ENCODE measurements around the gene TRIML2.

TRIML2 gene

DNA sequence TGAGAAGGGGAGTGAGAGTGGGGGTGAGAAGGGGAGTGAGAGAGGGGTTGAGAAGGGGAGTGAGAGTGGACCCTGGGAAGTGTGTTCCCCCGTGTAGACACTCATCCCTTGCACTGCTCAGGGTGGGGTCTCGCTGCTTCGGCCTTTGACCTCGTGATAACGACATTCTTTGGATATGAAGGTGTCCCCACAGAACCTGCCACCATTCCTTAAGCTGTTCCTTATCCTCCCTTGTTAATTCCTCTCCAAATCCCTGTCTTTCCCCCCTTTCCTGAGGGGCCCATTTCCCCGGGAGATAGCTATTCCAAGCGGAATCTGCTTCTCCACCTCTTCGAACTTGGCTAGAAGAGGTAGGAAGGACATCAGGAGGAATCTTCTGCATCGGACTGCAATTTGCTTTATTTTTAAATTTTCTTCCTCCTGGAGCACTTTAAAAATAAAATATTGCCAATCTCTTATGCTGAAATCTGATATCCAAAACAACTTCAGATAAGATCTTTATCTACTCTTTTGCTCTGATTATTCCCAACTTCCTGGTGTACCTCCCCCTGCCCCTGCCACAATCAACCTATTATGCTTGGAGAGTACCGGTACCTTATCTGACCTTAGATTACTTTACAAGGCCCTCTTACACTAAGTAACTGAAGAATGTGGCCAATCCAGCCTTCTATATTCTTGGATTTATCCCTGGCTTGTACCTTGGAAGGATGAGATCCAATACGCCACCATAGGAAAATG is 45.4 kb upstream of the TRIML2 start (continued):
- TF ChIP-seq, protein P1, sequence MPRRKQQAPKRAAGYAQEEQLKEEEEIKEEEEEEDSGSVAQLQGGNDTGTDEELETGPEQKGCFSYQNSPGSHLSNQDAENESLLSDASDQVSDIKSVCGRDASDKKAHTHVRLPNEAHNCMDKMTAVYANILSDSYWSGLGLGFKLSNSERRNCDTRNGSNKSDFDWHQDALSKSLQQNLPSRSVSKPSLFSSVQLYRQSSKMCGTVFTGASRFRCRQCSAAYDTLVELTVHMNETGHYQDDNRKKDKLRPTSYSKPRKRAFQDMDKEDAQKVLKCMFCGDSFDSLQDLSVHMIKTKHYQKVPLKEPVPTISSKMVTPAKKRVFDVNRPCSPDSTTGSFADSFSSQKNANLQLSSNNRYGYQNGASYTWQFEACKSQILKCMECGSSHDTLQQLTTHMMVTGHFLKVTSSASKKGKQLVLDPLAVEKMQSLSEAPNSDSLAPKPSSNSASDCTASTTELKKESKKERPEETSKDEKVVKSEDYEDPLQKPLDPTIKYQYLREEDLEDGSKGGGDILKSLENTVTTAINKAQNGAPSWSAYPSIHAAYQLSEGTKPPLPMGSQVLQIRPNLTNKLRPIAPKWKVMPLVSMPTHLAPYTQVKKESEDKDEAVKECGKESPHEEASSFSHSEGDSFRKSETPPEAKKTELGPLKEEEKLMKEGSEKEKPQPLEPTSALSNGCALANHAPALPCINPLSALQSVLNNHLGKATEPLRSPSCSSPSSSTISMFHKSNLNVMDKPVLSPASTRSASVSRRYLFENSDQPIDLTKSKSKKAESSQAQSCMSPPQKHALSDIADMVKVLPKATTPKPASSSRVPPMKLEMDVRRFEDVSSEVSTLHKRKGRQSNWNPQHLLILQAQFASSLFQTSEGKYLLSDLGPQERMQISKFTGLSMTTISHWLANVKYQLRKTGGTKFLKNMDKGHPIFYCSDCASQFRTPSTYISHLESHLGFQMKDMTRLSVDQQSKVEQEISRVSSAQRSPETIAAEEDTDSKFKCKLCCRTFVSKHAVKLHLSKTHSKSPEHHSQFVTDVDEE (CRISPR knock-in tag; IDR thresholded peaks at IDR 0.05) = no peak
- TF ChIP-seq SNAI2 (CRISPR knock-in tag; IDR thresholded peaks at IDR 0.05) = no peak

DNA sequence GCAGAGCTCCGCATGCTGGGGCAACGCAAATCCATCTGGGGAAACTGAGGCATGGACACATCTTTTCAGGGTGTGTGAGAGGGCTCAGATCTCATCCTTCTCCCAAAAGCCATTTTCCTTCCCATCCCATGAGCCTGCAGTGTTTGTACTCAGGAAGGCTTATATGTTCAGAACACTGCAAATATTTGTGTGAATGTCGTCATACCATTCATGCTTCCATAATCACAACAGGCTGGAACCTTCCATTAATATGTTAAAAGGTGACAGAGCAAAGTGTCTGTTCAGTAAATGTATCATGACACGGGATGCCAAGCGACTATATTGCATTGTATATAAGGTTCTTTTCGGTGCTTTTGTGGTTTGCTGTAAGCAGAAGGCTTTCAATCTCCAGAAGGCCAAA is 38.4 kb upstream of the TRIML2 start:
- no peak for TF ChIP-seq ZFP3 (CRISPR knock-in tag; IDR thresholded peaks at IDR 0.05)
- no peak for TF ChIP-seq TOX (CRISPR knock-in tag; IDR thresholded peaks at IDR 0.05; ENCODE audit: borderline replicate concordance)
- TF ChIP-seq PPARA (CRISPR knock-in tag; IDR thresholded peaks at IDR 0.05; ENCODE audit: borderline replicate concordance) = no peak
- no peak for TF ChIP-seq ZFP30 (CRISPR knock-in tag; IDR thresholded peaks at IDR 0.05)
- TF ChIP-seq ESRRG (CRISPR knock-in tag; IDR thresholded peaks at IDR 0.05) = no peak
- TF ChIP-seq, protein P2, sequence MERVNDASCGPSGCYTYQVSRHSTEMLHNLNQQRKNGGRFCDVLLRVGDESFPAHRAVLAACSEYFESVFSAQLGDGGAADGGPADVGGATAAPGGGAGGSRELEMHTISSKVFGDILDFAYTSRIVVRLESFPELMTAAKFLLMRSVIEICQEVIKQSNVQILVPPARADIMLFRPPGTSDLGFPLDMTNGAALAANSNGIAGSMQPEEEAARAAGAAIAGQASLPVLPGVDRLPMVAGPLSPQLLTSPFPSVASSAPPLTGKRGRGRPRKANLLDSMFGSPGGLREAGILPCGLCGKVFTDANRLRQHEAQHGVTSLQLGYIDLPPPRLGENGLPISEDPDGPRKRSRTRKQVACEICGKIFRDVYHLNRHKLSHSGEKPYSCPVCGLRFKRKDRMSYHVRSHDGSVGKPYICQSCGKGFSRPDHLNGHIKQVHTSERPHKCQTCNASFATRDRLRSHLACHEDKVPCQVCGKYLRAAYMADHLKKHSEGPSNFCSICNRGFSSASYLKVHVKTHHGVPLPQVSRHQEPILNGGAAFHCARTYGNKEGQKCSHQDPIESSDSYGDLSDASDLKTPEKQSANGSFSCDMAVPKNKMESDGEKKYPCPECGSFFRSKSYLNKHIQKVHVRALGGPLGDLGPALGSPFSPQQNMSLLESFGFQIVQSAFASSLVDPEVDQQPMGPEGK (CRISPR knock-in tag; IDR thresholded peaks at IDR 0.05; ENCODE audit: borderline replicate concordance) = no peak
- TF ChIP-seq, protein P3, sequence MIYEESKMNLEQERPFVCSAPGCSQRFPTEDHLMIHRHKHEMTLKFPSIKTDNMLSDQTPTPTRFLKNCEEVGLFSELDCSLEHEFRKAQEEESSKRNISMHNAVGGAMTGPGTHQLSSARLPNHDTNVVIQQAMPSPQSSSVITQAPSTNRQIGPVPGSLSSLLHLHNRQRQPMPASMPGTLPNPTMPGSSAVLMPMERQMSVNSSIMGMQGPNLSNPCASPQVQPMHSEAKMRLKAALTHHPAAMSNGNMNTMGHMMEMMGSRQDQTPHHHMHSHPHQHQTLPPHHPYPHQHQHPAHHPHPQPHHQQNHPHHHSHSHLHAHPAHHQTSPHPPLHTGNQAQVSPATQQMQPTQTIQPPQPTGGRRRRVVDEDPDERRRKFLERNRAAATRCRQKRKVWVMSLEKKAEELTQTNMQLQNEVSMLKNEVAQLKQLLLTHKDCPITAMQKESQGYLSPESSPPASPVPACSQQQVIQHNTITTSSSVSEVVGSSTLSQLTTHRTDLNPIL (CRISPR knock-in tag; IDR thresholded peaks at IDR 0.05; ENCODE audit: low read depth) = no peak
- TF ChIP-seq, protein P4, sequence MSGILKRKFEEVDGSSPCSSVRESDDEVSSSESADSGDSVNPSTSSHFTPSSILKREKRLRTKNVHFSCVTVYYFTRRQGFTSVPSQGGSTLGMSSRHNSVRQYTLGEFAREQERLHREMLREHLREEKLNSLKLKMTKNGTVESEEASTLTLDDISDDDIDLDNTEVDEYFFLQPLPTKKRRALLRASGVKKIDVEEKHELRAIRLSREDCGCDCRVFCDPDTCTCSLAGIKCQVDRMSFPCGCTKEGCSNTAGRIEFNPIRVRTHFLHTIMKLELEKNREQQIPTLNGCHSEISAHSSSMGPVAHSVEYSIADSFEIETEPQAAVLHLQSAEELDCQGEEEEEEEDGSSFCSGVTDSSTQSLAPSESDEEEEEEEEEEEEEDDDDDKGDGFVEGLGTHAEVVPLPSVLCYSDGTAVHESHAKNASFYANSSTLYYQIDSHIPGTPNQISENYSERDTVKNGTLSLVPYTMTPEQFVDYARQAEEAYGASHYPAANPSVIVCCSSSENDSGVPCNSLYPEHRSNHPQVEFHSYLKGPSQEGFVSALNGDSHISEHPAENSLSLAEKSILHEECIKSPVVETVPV (CRISPR knock-in tag; IDR thresholded peaks at IDR 0.05) = no peak
- TF ChIP-seq TCF4 (CRISPR knock-in tag; IDR thresholded peaks at IDR 0.05; ENCODE audit: borderline replicate concordance) = no peak
- no peak for TF ChIP-seq CSDC2 (CRISPR knock-in tag; IDR thresholded peaks at IDR 0.05)
- TF ChIP-seq, protein P1 (CRISPR knock-in tag; IDR thresholded peaks at IDR 0.05) = no peak
- no peak for TF ChIP-seq RARB (CRISPR knock-in tag; IDR thresholded peaks at IDR 0.05)
- TF ChIP-seq, protein P5, sequence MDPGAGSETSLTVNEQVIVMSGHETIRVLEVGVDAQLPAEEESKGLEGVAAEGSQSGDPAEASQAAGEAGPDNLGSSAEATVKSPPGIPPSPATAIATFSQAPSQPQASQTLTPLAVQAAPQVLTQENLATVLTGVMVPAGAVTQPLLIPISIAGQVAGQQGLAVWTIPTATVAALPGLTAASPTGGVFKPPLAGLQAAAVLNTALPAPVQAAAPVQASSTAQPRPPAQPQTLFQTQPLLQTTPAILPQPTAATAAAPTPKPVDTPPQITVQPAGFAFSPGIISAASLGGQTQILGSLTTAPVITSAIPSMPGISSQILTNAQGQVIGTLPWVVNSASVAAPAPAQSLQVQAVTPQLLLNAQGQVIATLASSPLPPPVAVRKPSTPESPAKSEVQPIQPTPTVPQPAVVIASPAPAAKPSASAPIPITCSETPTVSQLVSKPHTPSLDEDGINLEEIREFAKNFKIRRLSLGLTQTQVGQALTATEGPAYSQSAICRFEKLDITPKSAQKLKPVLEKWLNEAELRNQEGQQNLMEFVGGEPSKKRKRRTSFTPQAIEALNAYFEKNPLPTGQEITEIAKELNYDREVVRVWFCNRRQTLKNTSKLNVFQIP (CRISPR knock-in tag; IDR thresholded peaks at IDR 0.05; ENCODE audit: borderline replicate concordance, low read depth) = no peak
- no peak for TF ChIP-seq ZNF8 (CRISPR knock-in tag; IDR thresholded peaks at IDR 0.05)
- no peak for TF ChIP-seq ZC3H10 (CRISPR knock-in tag; IDR thresholded peaks at IDR 0.05)
- no peak for TF ChIP-seq SNAI2 (CRISPR knock-in tag; IDR thresholded peaks at IDR 0.05)
- TF ChIP-seq BACH2 (CRISPR knock-in tag; IDR thresholded peaks at IDR 0.05; ENCODE audit: borderline replicate concordance) = no peak
- ATAC-seq = no peak
